IMR-90 (cell line): Measurements from ENCODE around the gene TEX2. TPM values are rescaled to one million over a fixed set of nuclear protein-coding genes. Genes with fewer than 3 reads are reported as not detected.

Experiments
- ATAC-seq: fragments of 200-7000 bp; cut with Tn5 transposase; 2 replicates; pipeline ENCODE4 v1.9.1; 2020; ENCODE audit warnings: low read depth, mild to moderate bottlenecking, moderate library complexity
- BruUV-seq: library from RNA; stranded (reverse); fragments of 400-500 nt; replicated peaks from 2 replicates; lab custom pipeline; 2021; lab: Mats Ljungman, UMichigan
- CTCF ChIA-PET: fragments of 300-600 bp; formaldehyde crosslinking; extraction: SDS; loops from one replicate; lab custom pipeline; 2021; ENCODE audit warnings: antibody characterized with exemption; lab: Yijun Ruan, JAX
- POLR2A ChIA-PET: fragments of 300-600 bp; sonication (Branson Sonifier 250); formaldehyde crosslinking; loops from one replicate; lab custom pipeline; 2022; ENCODE audit warnings: antibody characterized with exemption; ENCODE audit not compliant: unreplicated experiment; lab: Charles Lee
- DNase-seq: peaks from one replicate; pipeline ENCODE4 v3.0.0; 2013
- H2AFZ ChIP-seq: replicated peaks from 2 replicates; pipeline ENCODE3; 2013; ENCODE audit warnings: low read length, mild to moderate bottlenecking; ENCODE audit not compliant: poor library complexity
- H2AK5ac ChIP-seq: 2 replicates; pipeline ENCODE4 v1.6.1; 2013; ENCODE audit warnings: low read depth, low read length, inconsistent platforms
- H2AK9ac ChIP-seq: replicated peaks from 2 replicates; pipeline ENCODE3; 2013; ENCODE audit warnings: mild to moderate bottlenecking, low read depth, low read length, moderate library complexity; ENCODE audit not compliant: poor library complexity
- H2BK120ac ChIP-seq: 2 replicates; pipeline ENCODE4 v1.6.1; 2013; ENCODE audit warnings: low read depth, low read length, inconsistent platforms
- H2BK15ac ChIP-seq: 3 replicates; pipeline ENCODE4 v1.6.1; 2013; ENCODE audit warnings: low read depth, low read length, inconsistent platforms
- H2BK20ac ChIP-seq: 2 replicates; pipeline ENCODE4 v1.6.1; 2013; ENCODE audit warnings: low read depth, mild to moderate bottlenecking, inconsistent platforms, low read length, moderate library complexity
- H2BK5ac ChIP-seq: 2 replicates; pipeline ENCODE4 v1.6.1; 2013; ENCODE audit warnings: mild to moderate bottlenecking, low read depth, low read length, inconsistent platforms; ENCODE audit not compliant: poor library complexity, severe bottlenecking
- H3K14ac ChIP-seq: replicated peaks from 2 replicates; pipeline ENCODE4 v1.6.1; 2013; ENCODE audit warnings: low read depth, low read length, inconsistent platforms
- H3K18ac ChIP-seq: 2 replicates; pipeline ENCODE4 v1.6.1; 2013; ENCODE audit warnings: low read depth, low read length, control low read depth
- H3K23ac ChIP-seq: 2 replicates; pipeline ENCODE4 v1.6.1; 2013; ENCODE audit warnings: low read depth, low read length, inconsistent platforms
- H3K27ac ChIP-seq: 2 replicates; pipeline ENCODE4 v1.5.1; 2013; ENCODE audit warnings: mild to moderate bottlenecking, control low read depth, low read length; ENCODE audit not compliant: insufficient read depth
- H3K27me3 ChIP-seq: 2 replicates; pipeline ENCODE4 v1.6.1; 2013; ENCODE audit warnings: low read length; ENCODE audit not compliant: control insufficient read depth, insufficient read depth
- H3K36me3 ChIP-seq: 2 replicates; pipeline ENCODE4 v1.6.1; 2013; ENCODE audit warnings: low read length, mixed read lengths; ENCODE audit not compliant: control insufficient read depth, insufficient read depth
- H3K4ac ChIP-seq: 2 replicates; pipeline ENCODE4 v1.6.1; 2013; ENCODE audit warnings: low read depth, low read length, inconsistent platforms
- H3K4me1 ChIP-seq: 2 replicates; pipeline ENCODE4 v1.6.1; 2013; ENCODE audit warnings: low read length, mixed read lengths; ENCODE audit not compliant: control insufficient read depth, insufficient read depth
- H3K4me2 ChIP-seq: 2 replicates; pipeline ENCODE4 v1.6.1; 2013; ENCODE audit warnings: low read depth, mild to moderate bottlenecking, control low read depth, low read length, moderate library complexity
- H3K4me3 ChIP-seq: 2 replicates; pipeline ENCODE4 v1.5.1; 2013; ENCODE audit warnings: low read depth, mild to moderate bottlenecking, control low read depth, low read length, moderate library complexity; ENCODE audit not compliant: insufficient read depth
- H3K56ac ChIP-seq: 2 replicates; pipeline ENCODE4 v1.6.1; 2013; ENCODE audit warnings: low read length, inconsistent platforms; ENCODE audit not compliant: insufficient read depth; ENCODE audit errors: extremely low read depth
- H3K79me1 ChIP-seq, 2 experiments: 2 replicates each; pipeline ENCODE4 v1.6.1; 2013; ENCODE audit warnings: low read length in 2 of 2, inconsistent platforms in 1 of 2, low read depth in 1 of 2
- H3K9ac ChIP-seq: 2 replicates; pipeline ENCODE4 v1.6.1; 2013; ENCODE audit warnings: low read depth, low read length, control low read depth
- H3K9me1 ChIP-seq: 2 replicates; pipeline ENCODE4 v1.6.1; 2013; ENCODE audit warnings: low read length, inconsistent platforms; ENCODE audit not compliant: insufficient read depth
- H3K9me3 ChIP-seq: 2 replicates; pipeline ENCODE4 v1.6.1; 2013; ENCODE audit warnings: low read length; ENCODE audit not compliant: control insufficient read depth, insufficient read depth
- H4K20me1 ChIP-seq: 2 replicates; pipeline ENCODE4 v1.6.1; 2013; ENCODE audit warnings: low read length, inconsistent platforms; ENCODE audit not compliant: insufficient read depth
- H4K5ac ChIP-seq: 2 replicates; pipeline ENCODE4 v1.6.1; 2013; ENCODE audit warnings: mild to moderate bottlenecking, low read depth, low read length, control low read depth
- H4K8ac ChIP-seq, 2 experiments: 2 replicates each; pipeline ENCODE4 v1.6.1; 2013; ENCODE audit warnings: low read depth in 2 of 2, low read length in 2 of 2, control low read depth in 1 of 2, inconsistent platforms in 1 of 2
- H4K91ac ChIP-seq: 2 replicates; pipeline ENCODE4 v1.6.1; 2013; ENCODE audit warnings: low read depth, low read length, inconsistent platforms; ENCODE audit not compliant: insufficient read depth
- BHLHE40 ChIP-seq: fragments of 150-350 bp; IDR thresholded peaks from 2 replicates; pipeline ENCODE4 v1.6.1; 2016; ENCODE audit warnings: mild to moderate bottlenecking, low read depth, low read length
- CEBPB ChIP-seq: IDR thresholded peaks from 2 replicates; pipeline ENCODE4 v1.6.1; 2012; ENCODE audit warnings: low read depth, low read length, improper control_type of control experiment
- CHD1 ChIP-seq: IDR thresholded peaks from 2 replicates; pipeline ENCODE4 v1.6.1; 2012; ENCODE audit warnings: low read depth, low read length, improper control_type of control experiment
- FOS ChIP-seq: fragments of 150-350 bp; IDR thresholded peaks from 2 replicates; pipeline ENCODE4 v1.6.1; 2016; ENCODE audit warnings: low read depth, low read length
- MAFK ChIP-seq: IDR thresholded peaks from 2 replicates; pipeline ENCODE4 v1.6.1; 2012; ENCODE audit warnings: low read depth, low read length, improper control_type of control experiment
- MAZ ChIP-seq: IDR thresholded peaks from 2 replicates; pipeline ENCODE4 v1.6.1; 2012; ENCODE audit warnings: low read depth, mild to moderate bottlenecking, low read length, improper control_type of control experiment, moderate library complexity, borderline replicate concordance
- MXI1 ChIP-seq: IDR thresholded peaks from 2 replicates; pipeline ENCODE4 v1.6.1; 2012; ENCODE audit warnings: low read depth, mild to moderate bottlenecking, low read length, moderate library complexity, borderline replicate concordance
- NFE2L2 ChIP-seq: fragments of 150-350 bp; IDR thresholded peaks from 2 replicates; pipeline ENCODE4 v1.6.1; 2016; ENCODE audit warnings: low read depth, mild to moderate bottlenecking, low read length
- POLR2A ChIP-seq: IDR thresholded peaks from 2 replicates; pipeline ENCODE4 v1.6.1; 2012; ENCODE audit warnings: mild to moderate bottlenecking, low read depth, low read length
- RAD21 ChIP-seq: IDR thresholded peaks from 2 replicates; pipeline ENCODE4 v1.6.1; 2012; ENCODE audit warnings: low read length, improper control_type of control experiment
- RCOR1 ChIP-seq: IDR thresholded peaks from 2 replicates; pipeline ENCODE4 v1.6.1; 2012; ENCODE audit warnings: mild to moderate bottlenecking, low read length, improper control_type of control experiment; ENCODE audit not compliant: insufficient replicate concordance
- RFX5 ChIP-seq: IDR thresholded peaks from 2 replicates; pipeline ENCODE4 v1.8.0; 2012; ENCODE audit warnings: low read depth, mild to moderate bottlenecking, low read length, moderate library complexity
- SMC3 ChIP-seq: fragments of 150-350 bp; IDR thresholded peaks from 2 replicates; pipeline ENCODE4 v1.6.1; 2016; ENCODE audit warnings: low read depth, mild to moderate bottlenecking, antibody characterized with exemption, low read length, moderate library complexity
- WGBS, 2 experiments: methylation state at CpG; one replicate each; pipeline versions ENCODE4 v1.1.5 to v1.1.7; 2013; ENCODE audit warnings: missing lambda C conversion rate in 2 of 2; ENCODE audit not compliant: insufficient read length in 1 of 2; ENCODE audit errors: extremely low coverage in 2 of 2; 5-methylcytosine and 5-hydroxymethylcytosine counted together
- dilution Hi-C: fragments of 300-500 bp; cut with HindIII; formaldehyde crosslinking; loops from one replicate; pipeline ENCODE4 v1.14.3; 2018; ENCODE audit warnings: low sequenced_read_pairs; ENCODE audit not compliant: unreplicated experiment
- in situ Hi-C: fragments of 300-500 bp; cut with MboI; formaldehyde crosslinking; loops from 3 replicates; pipeline ENCODE4 v1.14.3; 2019; ENCODE audit warnings: low sequenced_read_pairs, inconsistent platforms, mixed read lengths
- intact Hi-C: fragments of 100-400 bp; cut with micrococcal nuclease; formaldehyde crosslinking; loops from 2 replicates; pipeline ENCODE4 v1.10.0; 2022
- polyA plus RNA-seq, 3 experiments: library from polyadenylated mRNA; depleted of rRNA; stranded (reverse); fragments of >200 nt; gene quantifications; 2 replicates each; pipeline ENCODE4 v1.2.3, GENCODE V29; 2012; ENCODE audit warnings: low replicate concordance in 1 of 3
- total RNA-seq: library from RNA; depleted of rRNA; stranded (reverse); fragments of >200 nt; gene quantifications from 2 replicates; pipeline ENCODE4 v1.2.3, GENCODE V29; 2012
- TF ChIP-seq, protein P1 (sequence below): fragments of 150-350 bp; IDR thresholded peaks from 2 replicates; pipeline ENCODE4 v1.6.1; 2017; ENCODE audit warnings: mild to moderate bottlenecking, antibody characterized with exemption, low read length, low read depth
- TF ChIP-seq, protein P2 (sequence below): fragments of 150-350 bp; IDR thresholded peaks from 2 replicates; pipeline ENCODE4 v1.6.1; 2016; ENCODE audit warnings: low read depth, mild to moderate bottlenecking, low read length, moderate library complexity, borderline replicate concordance

Gene TEX2
- total and polyA plus RNA-seq, 2 of the 4 experiments (the other 2 are of a cell fraction): 18.2 to 21.9 TPM

DNA sequence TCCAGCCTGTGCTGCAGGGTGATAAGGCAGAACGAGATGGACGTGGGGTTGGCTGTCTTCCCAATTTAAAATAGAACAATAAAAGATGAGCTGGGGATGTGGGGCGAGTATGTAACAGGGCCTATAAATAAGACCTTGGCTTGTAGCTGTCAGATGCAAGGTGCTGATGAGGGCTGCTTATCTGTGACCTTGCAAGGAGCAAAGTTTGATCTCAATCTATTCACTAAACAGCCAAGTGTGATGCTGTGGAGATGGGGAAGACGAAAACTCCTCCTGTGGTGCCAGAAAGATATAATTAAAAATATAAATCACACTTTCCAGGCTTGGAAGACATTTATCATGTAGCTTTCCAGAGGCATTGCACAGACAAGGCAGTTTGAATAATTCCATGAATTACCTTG lies 26.7 kb upstream of the TEX2 start:
- intact Hi-C loops (loop anchor here (10.0 kb wide), 1 partner anchor 375 kb away; the partner anchor contains the start of genes CSHL1 and GH1), in situ Hi-C loops (loop anchor here (10.0 kb wide), 2 partner anchors 265 to 375 kb away; partner anchors contain the start of genes CSHL1, GH1 and ICAM2), dilution Hi-C loops (no loop called here)
- no peak overlapping the region for H3K56ac ChIP-seq
- no peaks in the 10 kb centered on the region for H3K4me1 ChIP-seq
- H4K20me1 ChIP-seq: no peaks in the 10 kb centered on the region
- ChIA-PET POLR2A (no interaction called here), CTCF (no interaction called here)
- no peak overlapping the region for H2AFZ ChIP-seq
- WGBS, 2 experiments: no CpG with 5 or more reads among the region's 4 CpGs
- no peak overlapping the region for H3K27ac ChIP-seq
- no peak overlapping the region for H2AK5ac ChIP-seq
- no peak overlapping the region for H2BK120ac ChIP-seq
- H2AK9ac ChIP-seq: no peak overlapping the region
- no peak overlapping the region for H3K23ac ChIP-seq
- H3K4me2 ChIP-seq: no peak overlapping the region
- H3K9me1 ChIP-seq: no peaks in the 10 kb centered on the region
- TF ChIP-seq, protein P1, sequence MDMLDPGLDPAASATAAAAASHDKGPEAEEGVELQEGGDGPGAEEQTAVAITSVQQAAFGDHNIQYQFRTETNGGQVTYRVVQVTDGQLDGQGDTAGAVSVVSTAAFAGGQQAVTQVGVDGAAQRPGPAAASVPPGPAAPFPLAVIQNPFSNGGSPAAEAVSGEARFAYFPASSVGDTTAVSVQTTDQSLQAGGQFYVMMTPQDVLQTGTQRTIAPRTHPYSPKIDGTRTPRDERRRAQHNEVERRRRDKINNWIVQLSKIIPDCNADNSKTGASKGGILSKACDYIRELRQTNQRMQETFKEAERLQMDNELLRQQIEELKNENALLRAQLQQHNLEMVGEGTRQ: no peak
- TF ChIP-seq MAZ: no peak
- no peak for TF ChIP-seq SMC3
- TF ChIP-seq, protein P2, sequence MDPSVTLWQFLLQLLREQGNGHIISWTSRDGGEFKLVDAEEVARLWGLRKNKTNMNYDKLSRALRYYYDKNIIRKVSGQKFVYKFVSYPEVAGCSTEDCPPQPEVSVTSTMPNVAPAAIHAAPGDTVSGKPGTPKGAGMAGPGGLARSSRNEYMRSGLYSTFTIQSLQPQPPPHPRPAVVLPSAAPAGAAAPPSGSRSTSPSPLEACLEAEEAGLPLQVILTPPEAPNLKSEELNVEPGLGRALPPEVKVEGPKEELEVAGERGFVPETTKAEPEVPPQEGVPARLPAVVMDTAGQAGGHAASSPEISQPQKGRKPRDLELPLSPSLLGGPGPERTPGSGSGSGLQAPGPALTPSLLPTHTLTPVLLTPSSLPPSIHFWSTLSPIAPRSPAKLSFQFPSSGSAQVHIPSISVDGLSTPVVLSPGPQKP: no peak
- TF ChIP-seq CEBPB: no peak
- TF ChIP-seq MAFK: no peak
- TF ChIP-seq FOS: no peak
- no peak for TF ChIP-seq POLR2A
- no peak for TF ChIP-seq NFE2L2
- no peak for TF ChIP-seq RCOR1
- TF ChIP-seq BHLHE40: no peak
- no peak for TF ChIP-seq CHD1
- no peak for TF ChIP-seq RFX5
- no peak for TF ChIP-seq RAD21
- TF ChIP-seq MXI1: no peak
- peaks cover 10% of the 10 kb centered on the region for H3K9me3 ChIP-seq
- ATAC-seq (no peak), DNase-seq (no peak)
- H3K4ac ChIP-seq: no peak overlapping the region
- H3K14ac ChIP-seq: no peak overlapping the region
- BruUV-seq: no TSS peak
- no peak overlapping the region for H4K91ac ChIP-seq
- H2BK20ac ChIP-seq: no peak overlapping the region
- H3K36me3 ChIP-seq: no peaks in the 10 kb centered on the region
- H3K79me1 ChIP-seq: no peaks in the 10 kb centered on the region
- no peak overlapping the region for H2BK15ac ChIP-seq
- peaks cover 19% of the 10 kb centered on the region for H3K27me3 ChIP-seq
- H3K9ac ChIP-seq: no peak overlapping the region
- H4K5ac ChIP-seq: no peak overlapping the region
- H3K18ac ChIP-seq: no peak overlapping the region
- H2BK5ac ChIP-seq: no peak overlapping the region
- no peak overlapping the region for H4K8ac ChIP-seq
- H3K4me3 ChIP-seq: no peak overlapping the region
